H1 (cell line): ENCODE measurements around the gene CCDC88C. TPM values are rescaled to one million over a fixed set of nuclear protein-coding genes. Genes with fewer than 3 reads are reported as not detected.

Source experiments
- BACH1 ChIP-seq: IDR thresholded peaks from 2 replicates; pipeline ENCODE4 v1.6.1; 2012; ENCODE audit warnings: low read length, improper control_type of control experiment
- CHD1 ChIP-seq: IDR thresholded peaks from 2 replicates; pipeline ENCODE4 v1.6.1; 2012; ENCODE audit warnings: low read depth, low read length, improper control_type of control experiment
- CTBP2 ChIP-seq: IDR thresholded peaks from 2 replicates; pipeline ENCODE4 v1.7.0; 2011; ENCODE audit warnings: borderline replicate concordance, mild to moderate bottlenecking, moderate library complexity, mixed read lengths, low read length; ENCODE audit not compliant: insufficient read depth, insufficient read length
- HDAC2 ChIP-seq, 2 experiments: fragments of 300-600 bp in 1 of 2; sonication (generic) in 1 of 2; IDR thresholded peaks; 2 replicates each; pipeline ENCODE4 v1.6.1; 2011 to 2012; ENCODE audit warnings: low read depth in 2 of 2, low read length in 2 of 2, mild to moderate bottlenecking in 2 of 2, moderate library complexity in 2 of 2, borderline replicate concordance in 1 of 2, inconsistent platforms in 1 of 2
- MAFK ChIP-seq: IDR thresholded peaks from 2 replicates; pipeline ENCODE4 v1.6.1; 2012; ENCODE audit warnings: low read depth, mild to moderate bottlenecking, improper control_type of control experiment, low read length
- RFX5 ChIP-seq: IDR thresholded peaks from 2 replicates; pipeline ENCODE4 v1.6.1; 2011; ENCODE audit warnings: low read depth, low read length, improper control_type of control experiment, borderline replicate concordance
- RXRA ChIP-seq: IDR thresholded peaks from 2 replicates; pipeline ENCODE4 v1.6.1; 2011; ENCODE audit warnings: low read depth, mild to moderate bottlenecking, low read length, moderate library complexity; ENCODE audit not compliant: insufficient read depth
- TAF1 ChIP-seq: IDR thresholded peaks from 2 replicates; pipeline ENCODE4 v1.6.1; 2011; ENCODE audit warnings: mild to moderate bottlenecking, low read depth, low read length
- ZNF274 ChIP-seq: IDR thresholded peaks from 2 replicates; pipeline ENCODE4 v1.7.0; 2012; ENCODE audit warnings: low read length, borderline replicate concordance; ENCODE audit errors: extremely low read depth
- polyA plus RNA-seq, 7 experiments: library from polyadenylated mRNA; depleted of rRNA in 3 of 7; stranded (reverse) in 5 of 7; unstranded in 2 of 7; fragments of >200 nt in 5 of 7; fragments of 200-250 nt in 2 of 7; gene quantifications; 1 replicate in 5 of 7; 2 replicates in 1 of 7; 4 replicates in 1 of 7; pipeline versions ENCODE4 v1.2.1 to v1.2.3, GENCODE V29; 2011 to 2013; ENCODE audit warnings: missing spikeins in 2 of 7, mixed read lengths in 2 of 7
- total RNA-seq: library from RNA; stranded (reverse); fragmentation: NEBNext Ultra II Directional; extraction: Animal tissue kit (Norgen Biotek cat#: 25700); gene quantifications from 2 replicates; pipeline ENCODE4 v1.2.1, GENCODE V29; 2021
- TF ChIP-seq, protein P1 (sequence below): IDR thresholded peaks from 2 replicates; pipeline ENCODE4 v1.6.1; 2011; ENCODE audit warnings: low read length, improper control_type of control experiment

Gene CCDC88C
- total and polyA plus RNA-seq, 2 of the 8 experiments (the other 6 are each of a cell fraction or from before 2014, with no cell fraction given) = 10.3 to 57.7 TPM

DNA sequence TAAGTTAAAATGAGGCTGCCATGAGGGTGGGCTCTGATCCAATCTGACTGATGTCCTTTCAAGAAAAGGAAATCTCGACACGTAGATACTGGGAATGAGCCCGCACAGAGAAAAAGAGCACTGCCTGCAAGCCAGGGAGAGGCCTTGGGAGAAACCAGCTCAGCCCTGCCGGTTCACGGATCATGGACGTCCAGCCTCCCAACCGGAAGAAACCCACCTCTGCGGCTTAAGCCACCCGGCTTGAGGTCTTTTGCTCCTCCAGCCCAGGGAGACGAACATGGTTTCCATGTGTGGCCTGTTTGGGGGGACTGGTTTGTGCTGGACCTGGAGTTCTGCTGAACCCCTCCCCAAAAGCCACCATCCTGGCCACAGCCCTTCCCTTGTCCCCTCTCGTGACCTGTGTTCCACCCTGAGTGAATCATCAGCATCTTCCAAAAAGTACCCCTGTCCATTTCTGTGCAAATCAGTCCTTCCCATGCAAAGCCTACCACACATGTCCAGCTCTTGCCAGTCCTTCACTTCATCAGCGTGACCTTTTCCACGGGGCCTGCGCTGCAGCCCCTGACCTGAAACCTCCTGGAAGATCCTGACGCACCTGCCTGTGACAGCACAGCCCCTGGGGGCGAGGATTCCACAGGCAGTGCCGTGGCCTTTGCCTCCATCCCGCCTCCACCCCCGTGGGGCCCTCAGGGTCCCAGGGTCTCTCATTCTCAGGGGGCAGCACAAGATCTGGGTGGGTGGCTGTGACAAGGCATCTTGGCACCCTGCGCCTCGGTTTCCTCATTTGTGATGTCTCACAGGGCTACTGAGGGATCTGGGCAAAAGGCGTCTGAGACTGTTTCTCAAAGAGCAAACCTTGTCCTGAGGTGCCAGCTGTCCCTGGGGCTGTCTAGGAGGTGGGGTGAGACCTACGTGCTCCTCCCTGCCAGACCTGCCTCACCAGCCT lies 121.5 kb downstream of the CCDC88C start (continued):
- TF ChIP-seq MAFK = no peak
- TF ChIP-seq ZNF274 = no peak
- TF ChIP-seq RFX5 = no peak
- no peak for TF ChIP-seq TAF1
- no peak for TF ChIP-seq CHD1
- no peak for TF ChIP-seq BACH1
- TF ChIP-seq HDAC2 (IDR thresholded peaks at IDR 0.05; ENCODE audit: borderline replicate concordance in 1 of 2, low read depth in 2 of 2, low read length in 2 of 2) = no peak
- TF ChIP-seq, protein P1, sequence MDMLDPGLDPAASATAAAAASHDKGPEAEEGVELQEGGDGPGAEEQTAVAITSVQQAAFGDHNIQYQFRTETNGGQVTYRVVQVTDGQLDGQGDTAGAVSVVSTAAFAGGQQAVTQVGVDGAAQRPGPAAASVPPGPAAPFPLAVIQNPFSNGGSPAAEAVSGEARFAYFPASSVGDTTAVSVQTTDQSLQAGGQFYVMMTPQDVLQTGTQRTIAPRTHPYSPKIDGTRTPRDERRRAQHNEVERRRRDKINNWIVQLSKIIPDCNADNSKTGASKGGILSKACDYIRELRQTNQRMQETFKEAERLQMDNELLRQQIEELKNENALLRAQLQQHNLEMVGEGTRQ = no peak
- no peak for TF ChIP-seq RXRA
- TF ChIP-seq CTBP2 = no peak
